ENCODE results near the gene TMEM217. TPM values are rescaled to one million over a fixed set of nuclear protein-coding genes. Genes with fewer than 3 reads are reported as not detected.

The TMEM217 gene
- total RNA-seq, 2 donors from 2014 or later = 2.5 to 3.5 TPM

GRCh38 chr6:37180075-37180474, 77.9 kb downstream of the TMEM217 start:
- no peaks in the 10 kb centered on the region for H3K27me3 Mint-ChIP-seq
- ATAC-seq (replicated peaks) = no peak
- H3K27ac Mint-ChIP-seq = no peak overlapping the region
- no peak overlapping the region for H3K4me3 Mint-ChIP-seq
- H3K36me3 Mint-ChIP-seq (ENCODE audit: low read depth) = peaks cover 26% of the 10 kb centered on the region
- H3K9me3 Mint-ChIP-seq = no peaks in the 10 kb centered on the region
- H3K4me1 Mint-ChIP-seq = peaks cover 34% of the 10 kb centered on the region

- Mint-ChIP-seq H3K9me3 (no peaks in the 10 kb centered on the region), H3K4me1 (peaks cover 47% of the 10 kb centered on the region), H3K4me3 (no peak overlapping the region), H3K27me3 (no peaks in the 10 kb centered on the region), H3K36me3 (ENCODE audit: low read depth) (peaks cover 46% of the 10 kb centered on the region), H3K27ac (no peak overlapping the region)
- no peak for ATAC-seq (replicated peaks)
Measured at GRCh38 chr6:37177935-37178517, 79.9 kb downstream of the TMEM217 start.

DNA sequence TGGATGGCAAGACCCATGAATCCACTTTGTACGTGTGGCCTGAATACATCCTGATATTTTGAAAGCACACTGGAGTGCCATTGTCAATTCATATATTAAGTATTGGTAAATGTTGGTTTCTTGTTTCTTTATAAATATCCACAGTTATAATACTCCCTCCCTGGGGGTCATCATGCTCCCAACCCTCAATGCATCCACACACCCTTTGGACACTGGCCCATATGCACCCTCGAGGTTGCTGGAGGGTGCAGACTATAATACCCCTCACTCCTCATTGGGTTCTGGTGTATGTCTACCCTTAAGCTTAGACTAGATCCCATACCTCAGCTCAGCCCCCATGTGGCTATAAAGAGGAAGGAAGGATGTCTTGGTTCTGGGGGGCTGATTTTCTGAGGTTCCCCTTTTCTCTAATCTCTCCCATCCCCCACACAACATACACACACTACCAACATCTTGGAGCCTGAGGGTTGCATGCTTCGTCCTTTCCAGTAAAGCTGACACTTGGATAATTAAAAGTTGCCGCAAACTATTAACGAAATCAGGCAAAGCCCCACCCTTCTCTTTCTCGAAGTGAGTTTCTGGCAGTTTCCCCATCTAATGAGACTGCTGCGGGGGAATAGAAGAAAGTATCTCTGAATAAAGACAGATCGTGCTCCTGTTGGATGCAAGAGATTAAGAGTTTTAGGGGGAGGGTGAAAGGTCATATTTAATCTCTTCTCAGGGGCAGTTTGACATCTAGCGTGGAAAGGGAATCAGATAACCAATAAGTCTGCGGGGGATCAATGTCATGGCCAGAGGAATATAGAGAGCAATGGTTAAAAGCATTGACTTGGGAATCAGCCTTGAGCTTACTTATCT, 80.6 kb downstream of the TMEM217 start:
- Mint-ChIP-seq H3K4me1 (peaks cover 42% of the 10 kb centered on the region), H3K4me3 (peak overlapping the region; percentile 98), H3K27me3 (no peaks in the 10 kb centered on the region), H3K9me3 (no peaks in the 10 kb centered on the region), H3K36me3 (ENCODE audit: low read depth) (peaks cover 53% of the 10 kb centered on the region), H3K27ac (peak overlapping the region; percentile 32)
- ATAC-seq (replicated peaks) = no peak

- H3K27ac Mint-ChIP-seq = peak overlapping the region; percentile 99
- peak overlapping the region; percentile 98 for H3K4me3 Mint-ChIP-seq
- H3K27me3 Mint-ChIP-seq = no peaks in the 10 kb centered on the region
- no peaks in the 10 kb centered on the region for H3K9me3 Mint-ChIP-seq
- peaks cover 62% of the 10 kb centered on the region for H3K36me3 Mint-ChIP-seq (ENCODE audit: low read depth)
- no peak for ATAC-seq (replicated peaks)
- H3K4me1 Mint-ChIP-seq = peaks cover 39% of the 10 kb centered on the region
Measured at GRCh38 chr6:37176268-37177076, 81.5 kb downstream of the TMEM217 start.

GRCh38 chr6:37175332-37176267, 82.3 kb downstream of the TMEM217 start:
- no peak for ATAC-seq (replicated peaks)
- peak overlapping the region; percentile 98 for H3K4me3 Mint-ChIP-seq

DNA sequence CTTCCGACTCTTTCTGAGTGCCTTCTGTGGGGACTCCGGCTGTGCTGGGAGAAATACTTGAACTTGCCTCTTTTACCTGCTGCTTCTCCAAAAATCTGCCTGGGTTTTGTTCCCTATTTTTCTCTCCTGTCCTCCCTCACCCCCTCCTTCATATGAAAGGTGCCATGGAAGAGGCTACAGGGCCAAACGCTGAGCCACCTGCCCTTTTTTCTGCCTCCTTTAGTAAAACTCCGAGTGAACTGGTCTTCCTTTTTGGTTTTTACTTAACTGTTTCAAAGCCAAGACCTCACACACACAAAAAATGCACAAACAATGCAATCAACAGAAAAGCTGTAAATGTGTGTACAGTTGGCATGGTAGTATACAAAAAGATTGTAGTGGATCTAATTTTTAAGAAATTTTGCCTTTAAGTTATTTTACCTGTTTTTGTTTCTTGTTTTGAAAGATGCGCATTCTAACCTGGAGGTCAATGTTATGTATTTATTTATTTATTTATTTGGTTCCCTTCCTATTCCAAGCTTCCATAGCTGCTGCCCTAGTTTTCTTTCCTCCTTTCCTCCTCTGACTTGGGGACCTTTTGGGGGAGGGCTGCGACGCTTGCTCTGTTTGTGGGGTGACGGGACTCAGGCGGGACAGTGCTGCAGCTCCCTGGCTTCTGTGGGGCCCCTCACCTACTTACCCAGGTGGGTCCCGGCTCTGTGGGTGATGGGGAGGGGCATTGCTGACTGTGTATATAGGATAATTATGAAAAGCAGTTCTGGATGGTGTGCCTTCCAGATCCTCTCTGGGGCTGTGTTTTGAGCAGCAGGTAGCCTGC, 83.2 kb downstream of the TMEM217 start:
- Mint-ChIP-seq H3K27ac (peak overlapping the region; percentile 99), H3K9me3 (no peaks in the 10 kb centered on the region), H3K36me3 (ENCODE audit: low read depth) (peaks cover 74% of the 10 kb centered on the region), H3K4me3 (peak overlapping the region; percentile 98), H3K4me1 (peaks cover 39% of the 10 kb centered on the region), H3K27me3 (no peaks in the 10 kb centered on the region)
- ATAC-seq (replicated peaks) = no peak

More at GRCh38 chr6:37175332-37176267, 82.3 kb downstream of the TMEM217 start:
- peak overlapping the region; percentile 99 for H3K27ac Mint-ChIP-seq
- no peaks in the 10 kb centered on the region for H3K9me3 Mint-ChIP-seq
- peaks cover 71% of the 10 kb centered on the region for H3K36me3 Mint-ChIP-seq (ENCODE audit: low read depth)
- H3K4me1 Mint-ChIP-seq = peaks cover 39% of the 10 kb centered on the region
- no peaks in the 10 kb centered on the region for H3K27me3 Mint-ChIP-seq

- peaks cover 80% of the 10 kb centered on the region for H3K36me3 Mint-ChIP-seq (ENCODE audit: low read depth)
Measured at GRCh38 chr6:37174196-37174514, 83.8 kb downstream of the TMEM217 start.

DNA sequence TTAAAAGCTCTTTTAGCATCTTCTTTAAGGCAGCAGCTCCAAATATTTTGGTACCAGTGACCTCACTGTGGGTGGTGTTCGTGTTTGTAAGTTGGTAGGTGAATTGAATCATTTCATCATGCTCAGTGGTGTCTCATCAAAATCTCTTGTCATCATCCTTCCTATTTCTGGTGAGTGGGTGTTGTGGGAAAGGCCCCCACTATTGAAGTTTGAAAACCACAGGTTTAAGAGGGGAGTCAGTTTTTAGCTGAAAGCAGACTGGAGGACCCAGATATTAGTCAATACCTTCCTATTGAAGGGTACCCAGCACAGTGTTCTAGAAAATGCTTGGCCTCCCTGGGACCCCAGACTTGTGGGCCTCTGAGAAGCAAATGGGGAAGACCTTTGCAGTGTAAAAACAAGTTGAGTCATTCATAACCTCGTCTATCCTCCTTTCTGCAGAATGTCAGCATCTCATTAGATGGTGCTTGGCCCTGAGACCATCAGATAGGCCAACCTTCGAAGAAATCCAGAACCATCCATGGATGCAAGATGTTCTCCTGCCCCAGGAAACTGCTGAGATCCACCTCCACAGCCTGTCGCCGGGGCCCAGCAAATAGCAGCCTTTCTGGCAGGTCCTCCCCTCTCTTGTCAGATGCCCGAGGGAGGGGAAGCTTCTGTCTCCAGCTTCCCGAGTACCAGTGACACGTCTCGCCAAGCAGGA, 84.3 kb downstream of the TMEM217 start:
- H3K36me3 Mint-ChIP-seq (ENCODE audit: low read depth) = peaks cover 83% of the 10 kb centered on the region

More at GRCh38 chr6:37174196-37174514, 83.8 kb downstream of the TMEM217 start:
- Mint-ChIP-seq H3K4me3 (peak overlapping the region; percentile 98), H3K9me3 (no peaks in the 10 kb centered on the region), H3K27ac (peak overlapping the region; percentile 99), H3K27me3 (no peaks in the 10 kb centered on the region), H3K4me1 (peaks cover 43% of the 10 kb centered on the region)
- no peak for ATAC-seq (replicated peaks)

GRCh38 chr6:37172912-37173492, 84.9 kb downstream of the TMEM217 start:
- no peak for ATAC-seq (replicated peaks)
- Mint-ChIP-seq H3K27me3 (no peaks in the 10 kb centered on the region), H3K4me1 (peaks cover 48% of the 10 kb centered on the region), H3K36me3 (ENCODE audit: low read depth) (peaks cover 83% of the 10 kb centered on the region), H3K4me3 (peak overlapping the region; percentile 98), H3K9me3 (no peaks in the 10 kb centered on the region), H3K27ac (peak overlapping the region; percentile 99)

More for the DNA sequence above, 84.3 kb downstream of the TMEM217 start:
- ATAC-seq (replicated peaks) = peak; percentile 29
- Mint-ChIP-seq H3K4me1 (peaks cover 44% of the 10 kb centered on the region), H3K9me3 (no peaks in the 10 kb centered on the region), H3K4me3 (peak overlapping the region; percentile 98), H3K27ac (peak overlapping the region; percentile 99), H3K27me3 (no peaks in the 10 kb centered on the region)

GRCh38 chr6:37171970-37172812, 85.8 kb downstream of the TMEM217 start:
- H3K36me3 Mint-ChIP-seq (ENCODE audit: low read depth) = peaks cover 78% of the 10 kb centered on the region

DNA sequence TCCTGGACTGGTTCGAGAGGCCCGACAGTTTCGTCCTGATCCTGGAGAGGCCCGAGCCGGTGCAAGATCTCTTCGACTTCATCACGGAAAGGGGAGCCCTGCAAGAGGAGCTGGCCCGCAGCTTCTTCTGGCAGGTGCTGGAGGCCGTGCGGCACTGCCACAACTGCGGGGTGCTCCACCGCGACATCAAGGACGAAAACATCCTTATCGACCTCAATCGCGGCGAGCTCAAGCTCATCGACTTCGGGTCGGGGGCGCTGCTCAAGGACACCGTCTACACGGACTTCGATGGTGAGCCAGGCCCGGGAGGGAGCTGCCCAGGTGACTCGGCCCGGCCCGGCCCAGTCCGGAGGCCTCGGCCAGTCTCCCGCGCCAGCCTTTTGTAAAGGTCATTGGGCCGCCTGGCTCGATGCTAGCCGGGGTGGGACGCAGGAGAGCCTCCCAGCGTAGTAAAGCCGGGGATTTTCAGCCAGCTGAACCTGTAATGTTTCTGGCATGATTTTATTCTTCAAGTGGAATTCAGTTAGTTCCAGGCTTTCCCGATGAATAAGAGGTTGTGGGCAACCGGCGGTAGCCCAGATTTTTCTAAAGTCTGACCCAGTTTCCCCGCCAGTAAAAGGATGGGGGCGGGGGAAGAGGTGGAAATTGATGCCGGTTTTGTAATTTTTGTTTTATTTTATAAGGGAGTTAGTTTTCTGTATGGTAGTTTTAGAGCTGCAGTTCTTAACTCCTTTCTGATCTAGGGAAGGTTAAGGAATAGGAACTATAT, 86.6 kb downstream of the TMEM217 start:
- H3K4me3 Mint-ChIP-seq = peak overlapping the region; percentile 98
- ATAC-seq (replicated peaks) = no peak
- no peaks in the 10 kb centered on the region for H3K9me3 Mint-ChIP-seq
- peaks cover 70% of the 10 kb centered on the region for H3K36me3 Mint-ChIP-seq (ENCODE audit: low read depth)
- peaks cover 38% of the 10 kb centered on the region for H3K4me1 Mint-ChIP-seq
- H3K27me3 Mint-ChIP-seq = no peaks in the 10 kb centered on the region
- peak overlapping the region; percentile 99 for H3K27ac Mint-ChIP-seq

More at GRCh38 chr6:37171970-37172812, 85.8 kb downstream of the TMEM217 start:
- Mint-ChIP-seq H3K4me1 (peaks cover 41% of the 10 kb centered on the region), H3K4me3 (peak overlapping the region; percentile 98), H3K27ac (peak overlapping the region; percentile 99), H3K27me3 (no peaks in the 10 kb centered on the region), H3K9me3 (no peaks in the 10 kb centered on the region)
- ATAC-seq (replicated peaks) = peak; percentile 19

All from activated T-helper 17 cell treated with anti-CD3 and anti-CD28 coated beads, Interleukin-2, amount 50 U/mL, for 72 hours (primary cell).